ENCODE results near the gene LRRFIP1.

The LRRFIP1 gene

GRCh38 chr2:237623428-237624403 lies 3.7 kb upstream of the LRRFIP1 start:
- DNase-seq, result no peak

GRCh38 chr2:237624565-237624964 lies 2.8 kb upstream of the LRRFIP1 start:
- DNase-seq, result no peak

GRCh38 chr2:237625216-237625705 lies 2.1 kb upstream of the LRRFIP1 start:
- DNase-seq, result no peak

DNA sequence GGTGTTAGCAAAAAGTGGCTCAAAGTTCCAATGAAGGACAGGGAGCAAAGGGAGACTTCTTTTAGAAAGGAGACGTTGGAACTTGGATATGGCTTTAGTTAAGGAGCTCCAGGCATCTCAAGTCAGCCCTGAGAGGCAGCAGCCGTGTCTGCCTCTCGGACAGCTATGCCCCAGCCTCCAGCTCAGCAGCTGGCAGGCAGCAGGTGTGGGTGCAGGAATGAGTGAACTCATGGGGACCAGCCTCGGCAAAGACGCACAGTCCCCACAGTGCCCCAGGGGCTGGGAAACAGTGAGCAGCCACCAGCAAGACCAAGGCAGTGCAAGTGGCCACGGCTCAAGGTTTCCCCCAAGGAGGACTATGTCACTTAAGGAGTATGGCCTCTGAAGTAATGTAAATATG lies 1.6 kb upstream of the LRRFIP1 start:
- DNase-seq, result no peak

GRCh38 chr2:237626813-237627440 lies 460 bp upstream of the LRRFIP1 start:
- no peak for DNase-seq

DNA sequence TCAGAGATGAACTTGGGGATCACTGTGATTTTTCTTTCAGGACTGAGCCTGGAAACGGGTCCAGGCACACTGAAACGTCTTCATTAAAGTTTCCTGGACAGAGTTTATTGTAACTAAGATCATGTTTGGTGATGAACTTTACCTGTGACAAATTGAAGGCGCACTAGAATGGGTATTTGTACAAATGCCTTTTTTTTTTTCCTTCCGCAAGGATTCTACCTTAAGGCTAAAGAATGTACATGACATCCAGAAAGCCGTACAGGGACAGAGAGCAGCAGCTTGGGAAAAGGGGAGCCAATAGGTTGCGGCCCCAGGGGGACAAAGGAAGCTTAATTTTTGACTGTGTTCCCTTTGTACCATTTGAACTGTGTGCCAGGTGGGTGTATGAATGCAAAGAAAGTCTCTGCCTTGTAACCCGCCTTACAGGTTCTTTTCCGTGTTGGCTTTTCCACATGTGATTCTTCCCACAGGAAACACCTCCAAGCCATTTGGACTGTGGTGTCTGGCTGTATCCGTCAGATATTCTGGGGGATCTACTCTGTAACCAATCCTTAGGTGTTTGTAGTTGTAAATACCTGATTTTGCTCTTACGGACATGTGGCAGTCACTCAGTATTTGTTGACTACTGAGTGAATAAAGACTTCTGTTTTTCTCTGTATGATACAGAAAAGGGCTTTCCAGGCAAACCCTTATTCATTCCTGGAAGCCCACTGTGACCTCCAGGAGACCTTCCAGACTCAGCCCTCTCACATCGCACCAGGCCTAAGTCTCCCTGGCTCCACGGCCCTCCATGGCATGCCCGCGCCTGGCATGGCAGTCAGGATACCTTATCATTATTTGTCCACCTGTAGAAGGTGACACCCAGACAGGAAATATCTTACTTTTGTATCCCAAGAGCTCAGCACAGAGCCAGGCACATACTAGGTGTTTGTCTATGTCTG lies 1.1 kb downstream of the LRRFIP1 start:
- DNase-seq, result no peak

GRCh38 chr2:237629188-237629534 lies 1.8 kb downstream of the LRRFIP1 start:
- DNase-seq, result no peak

GRCh38 chr2:237629739-237630138 lies 2.4 kb downstream of the LRRFIP1 start:
- DNase-seq, result no peak

- DNase-seq, result no peak
Observed at GRCh38 chr2:237630216-237631000, 3.0 kb downstream of the LRRFIP1 start.

DNA sequence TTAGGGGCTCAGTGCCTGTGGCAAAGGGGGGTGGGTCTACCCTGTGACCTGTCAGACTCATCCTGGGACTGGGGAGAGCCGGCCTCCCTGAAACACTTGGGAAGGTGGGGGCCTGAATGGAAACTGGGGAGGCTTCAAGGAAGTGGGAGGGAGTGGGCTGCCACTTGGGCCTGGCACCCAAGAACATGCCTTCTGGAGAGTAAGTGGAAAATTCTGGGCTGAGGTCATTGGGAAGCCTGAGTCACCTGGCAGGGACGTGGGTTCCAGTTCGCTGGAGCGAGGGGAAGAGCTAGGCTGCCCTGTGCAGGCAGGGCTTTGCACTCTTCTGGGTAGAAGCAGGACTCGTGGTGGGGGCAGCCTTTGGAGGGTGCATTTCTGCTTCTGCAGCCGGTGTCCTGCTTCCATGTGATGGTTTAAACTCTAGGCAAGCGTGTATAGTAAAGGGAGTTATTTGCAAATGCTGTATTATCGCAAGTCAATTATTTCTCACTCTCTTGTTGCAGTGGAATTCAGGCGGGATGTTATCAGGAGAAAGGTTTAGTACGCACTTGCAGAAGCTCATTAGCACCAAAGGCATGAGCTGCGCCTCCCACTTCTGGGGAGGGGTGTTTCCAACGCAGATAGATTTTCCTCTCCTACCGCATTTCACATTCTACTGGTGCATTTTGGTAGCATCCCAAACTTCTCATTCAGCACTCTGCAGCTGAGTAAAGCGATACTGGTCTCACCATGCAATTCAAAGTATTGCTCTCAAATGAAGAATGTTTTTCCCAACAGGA lies 3.8 kb downstream of the LRRFIP1 start:
- no peak for DNase-seq

- no peak for DNase-seq
Observed at GRCh38 chr2:237631801-237632585, 4.6 kb downstream of the LRRFIP1 start.

GRCh38 chr2:237633061-237633561 lies 5.7 kb downstream of the LRRFIP1 start:
- no peak for DNase-seq

DNA sequence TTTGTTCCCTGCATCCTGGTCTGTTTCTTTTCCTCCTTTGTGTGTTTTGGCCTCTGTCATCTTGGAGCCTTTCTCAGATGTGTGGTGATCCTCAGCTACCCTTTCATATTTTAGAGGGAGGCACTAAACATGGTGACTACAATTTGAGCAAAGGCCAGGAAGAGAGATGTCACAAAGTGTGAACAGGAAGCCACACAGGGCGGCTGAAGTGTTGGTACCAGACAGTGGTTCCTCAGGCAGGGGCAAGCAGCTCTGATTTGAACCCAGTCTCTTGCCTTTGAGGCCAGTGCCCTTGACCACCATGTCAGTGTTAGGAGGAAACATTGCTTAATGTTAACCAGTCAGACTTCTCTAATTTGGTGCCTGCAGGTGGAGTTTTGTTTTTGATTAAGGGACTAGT lies 9.2 kb downstream of the LRRFIP1 start:
- DNase-seq, result no peak

- DNase-seq, result no peak
Observed at GRCh38 chr2:237637429-237638135, 10.2 kb downstream of the LRRFIP1 start.

- no peak for DNase-seq
Observed at GRCh38 chr2:237638176-237638575, 10.8 kb downstream of the LRRFIP1 start.

DNA sequence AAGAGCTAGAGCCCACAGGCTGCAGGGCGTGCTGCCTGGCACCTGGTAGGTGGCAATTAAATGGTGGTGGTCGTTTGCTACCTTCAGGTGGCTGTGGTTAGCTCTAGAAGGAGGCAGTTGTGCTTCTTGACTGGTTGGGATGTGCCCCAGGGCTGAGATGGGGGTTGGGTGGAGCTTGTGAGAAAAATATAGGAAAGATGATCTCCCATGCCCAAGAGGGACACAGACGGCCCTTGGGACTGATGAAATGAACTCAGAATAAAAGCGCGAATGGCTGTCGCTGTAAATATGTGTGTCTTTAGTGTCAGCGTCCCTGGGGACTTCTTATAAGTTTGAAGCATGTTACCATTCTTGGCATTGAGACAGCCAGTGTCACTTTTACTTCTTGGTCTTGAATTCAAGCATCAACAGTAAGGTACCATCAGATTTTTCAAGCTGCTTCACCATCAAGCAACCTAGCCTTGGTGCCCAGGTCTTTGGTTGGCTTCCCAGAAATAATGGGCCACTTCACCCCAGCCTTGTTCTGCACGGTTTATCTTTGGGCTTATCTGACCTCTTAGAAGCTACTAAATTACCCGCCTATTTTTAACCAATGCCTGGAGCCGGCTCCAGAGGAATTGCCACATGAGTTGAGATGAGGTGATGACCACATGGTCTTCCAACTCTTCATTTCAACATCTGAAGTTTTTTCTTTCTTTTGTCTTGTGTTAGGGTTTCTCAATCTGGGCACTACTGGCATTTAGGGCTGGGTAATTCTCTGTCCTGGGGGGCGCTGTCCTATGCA lies 11.9 kb downstream of the LRRFIP1 start:
- no peak for DNase-seq

GRCh38 chr2:237639836-237640220 lies 12.4 kb downstream of the LRRFIP1 start:
- no peak for DNase-seq

DNA sequence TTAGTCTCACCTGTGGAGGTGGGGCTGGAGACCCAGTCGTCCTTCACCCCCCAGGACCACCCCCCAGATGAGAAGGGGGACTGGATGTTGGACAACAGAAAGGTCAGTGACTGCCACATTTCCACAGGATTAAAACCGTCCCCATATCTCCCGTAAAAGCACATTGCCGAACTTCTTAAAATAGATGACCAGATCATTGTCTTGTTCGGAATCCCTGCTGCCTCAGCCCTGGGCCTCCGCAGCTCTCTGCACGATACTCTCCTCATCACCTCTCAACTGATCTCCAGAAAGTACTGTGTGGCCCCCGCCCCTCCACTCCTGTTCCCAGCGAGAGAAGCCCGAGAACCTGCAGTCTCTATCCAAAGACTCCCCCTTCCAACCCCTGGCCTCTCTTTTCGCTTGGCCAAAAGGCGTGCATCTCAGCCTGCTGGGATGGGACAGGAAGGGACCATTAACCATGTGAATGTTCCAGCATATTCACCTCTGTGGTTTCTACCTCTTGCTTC lies 13.2 kb downstream of the LRRFIP1 start:
- no peak for DNase-seq
